Measurements from ENCODE around the gene CLSTN3. TPM values are rescaled to one million over a fixed set of nuclear protein-coding genes. Genes with fewer than 3 reads are reported as not detected.

CLSTN3 gene
- total and polyA plus RNA-seq, 3 donors from 2014 or later: 18.8 to 22.7 (median 19.9) TPM

GRCh38 chr12:7116916-7117315 is 13.3 kb upstream of the CLSTN3 start:
- WGBS, 2 donors: 91 to 97% methylated on average over 9 of the region's 9 CpGs
- H3K36me3 ChIP-seq (ENCODE audit: low read depth, missing control alignments): no peaks in the 10 kb centered on the region
- DNase-seq: no peak

GRCh38 chr12:7117670-7118069 is 12.5 kb upstream of the CLSTN3 start:
- WGBS, 2 donors: 92% methylated on average over 3 of the region's 3 CpGs
- DNase-seq: no peak
- intact Hi-C loops (cut with DNase I; ENCODE audit: low total_unique reads): no loop called here

More at GRCh38 chr12:7116916-7117315, 13.3 kb upstream of the CLSTN3 start:
- Histone ChIP-seq H3K27ac (no peak overlapping the region), H3K9me3 (no peaks in the 10 kb centered on the region), H3K4me1 (peaks cover 12% of the 10 kb centered on the region), H3K4me3 (no peak overlapping the region), H3K27me3 (no peaks in the 10 kb centered on the region)
- no peak for TF ChIP-seq POLR2A (IDR thresholded peaks at IDR 0.05)
- TF ChIP-seq, protein P1, sequence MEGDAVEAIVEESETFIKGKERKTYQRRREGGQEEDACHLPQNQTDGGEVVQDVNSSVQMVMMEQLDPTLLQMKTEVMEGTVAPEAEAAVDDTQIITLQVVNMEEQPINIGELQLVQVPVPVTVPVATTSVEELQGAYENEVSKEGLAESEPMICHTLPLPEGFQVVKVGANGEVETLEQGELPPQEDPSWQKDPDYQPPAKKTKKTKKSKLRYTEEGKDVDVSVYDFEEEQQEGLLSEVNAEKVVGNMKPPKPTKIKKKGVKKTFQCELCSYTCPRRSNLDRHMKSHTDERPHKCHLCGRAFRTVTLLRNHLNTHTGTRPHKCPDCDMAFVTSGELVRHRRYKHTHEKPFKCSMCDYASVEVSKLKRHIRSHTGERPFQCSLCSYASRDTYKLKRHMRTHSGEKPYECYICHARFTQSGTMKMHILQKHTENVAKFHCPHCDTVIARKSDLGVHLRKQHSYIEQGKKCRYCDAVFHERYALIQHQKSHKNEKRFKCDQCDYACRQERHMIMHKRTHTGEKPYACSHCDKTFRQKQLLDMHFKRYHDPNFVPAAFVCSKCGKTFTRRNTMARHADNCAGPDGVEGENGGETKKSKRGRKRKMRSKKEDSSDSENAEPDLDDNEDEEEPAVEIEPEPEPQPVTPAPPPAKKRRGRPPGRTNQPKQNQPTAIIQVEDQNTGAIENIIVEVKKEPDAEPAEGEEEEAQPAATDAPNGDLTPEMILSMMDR (IDR thresholded peaks at IDR 0.05): no peak
- intact Hi-C loops (cut with DNase I; ENCODE audit: low total_unique reads): no loop called here

DNA sequence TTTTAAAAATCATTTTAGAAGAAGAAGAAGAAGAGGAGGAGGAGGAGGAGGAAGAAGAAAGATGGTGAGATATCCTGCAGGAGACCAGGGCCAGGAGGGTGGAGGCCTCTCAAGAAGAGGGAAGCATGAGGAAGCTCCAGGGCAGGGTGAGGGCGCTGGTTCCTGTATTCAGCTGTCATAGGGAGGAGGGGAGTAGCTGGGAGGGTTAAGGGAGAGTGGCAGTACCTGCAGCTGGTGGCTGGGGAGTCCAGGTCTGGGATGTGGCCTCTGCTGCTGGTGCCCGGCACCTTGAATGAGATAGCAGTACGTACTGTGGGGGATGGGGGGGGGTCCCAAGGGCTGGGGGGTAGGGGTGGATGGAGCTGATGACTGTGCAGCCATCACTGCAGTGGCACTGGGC is 11.3 kb upstream of the CLSTN3 start:
- WGBS, 2 donors: 75 to 95% methylated on average over 3 of the region's 3 CpGs
- no peak overlapping the region for H3K27ac ChIP-seq
- TF ChIP-seq, protein P1 (IDR thresholded peaks at IDR 0.05): no peak
- H3K36me3 ChIP-seq (ENCODE audit: low read depth, missing control alignments): no peaks in the 10 kb centered on the region
- peaks cover 12% of the 10 kb centered on the region for H3K4me1 ChIP-seq
- H3K9me3 ChIP-seq: no peaks in the 10 kb centered on the region
- H3K4me3 ChIP-seq: no peak overlapping the region
- DNase-seq: no peak
- H3K27me3 ChIP-seq: no peaks in the 10 kb centered on the region
- intact Hi-C loops (cut with DNase I; ENCODE audit: low total_unique reads): no loop called here

More at GRCh38 chr12:7117670-7118069, 12.5 kb upstream of the CLSTN3 start:
- TF ChIP-seq POLR2A (IDR thresholded peaks at IDR 0.05): no peak
- TF ChIP-seq, protein P1 (IDR thresholded peaks at IDR 0.05): no peak
- Histone ChIP-seq H3K9me3 (no peaks in the 10 kb centered on the region), H3K4me1 (peaks cover 8% of the 10 kb centered on the region), H3K27ac (no peak overlapping the region), H3K4me3 (no peak overlapping the region), H3K36me3 (ENCODE audit: low read depth, missing control alignments) (no peaks in the 10 kb centered on the region), H3K27me3 (no peaks in the 10 kb centered on the region)

DNA sequence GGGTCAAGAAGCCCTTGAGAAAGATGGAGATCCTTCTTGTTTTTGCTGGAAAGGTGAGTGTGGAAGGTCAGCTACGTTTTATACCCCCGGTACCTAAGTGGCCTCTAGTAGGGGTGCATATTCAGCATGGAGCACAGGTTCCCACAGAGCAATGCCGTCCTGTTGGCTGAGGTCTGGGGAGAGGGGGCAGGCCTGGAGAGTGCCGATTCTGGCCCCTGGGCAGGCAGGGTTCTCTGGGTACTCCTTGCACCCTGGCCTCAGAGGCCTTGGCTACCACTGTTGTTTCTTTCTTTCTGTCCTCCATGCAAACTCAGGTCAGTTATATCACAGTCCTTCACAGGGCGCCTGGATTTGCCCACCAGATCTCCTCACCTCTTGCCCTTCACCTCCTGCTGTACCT is 10.0 kb upstream of the CLSTN3 start:
- Histone ChIP-seq H3K4me3 (no peak overlapping the region), H3K36me3 (ENCODE audit: low read depth, missing control alignments) (no peaks in the 10 kb centered on the region), H3K27ac (no peak overlapping the region), H3K27me3 (no peaks in the 10 kb centered on the region), H3K9me3 (no peaks in the 10 kb centered on the region), H3K4me1 (peaks cover 13% of the 10 kb centered on the region)
- intact Hi-C loops (cut with DNase I; ENCODE audit: low total_unique reads): no loop called here
- no peak for TF ChIP-seq POLR2A (IDR thresholded peaks at IDR 0.05)
- TF ChIP-seq, protein P1 (IDR thresholded peaks at IDR 0.05): no peak
- WGBS, 2 donors: 93 to 95% methylated on average over 5 of the region's 5 CpGs
- DNase-seq: no peak

- no peaks in the 10 kb centered on the region for H3K27me3 ChIP-seq
- no peaks in the 10 kb centered on the region for H3K36me3 ChIP-seq (ENCODE audit: low read depth, missing control alignments)
- H3K27ac ChIP-seq: no peak overlapping the region
- H3K9me3 ChIP-seq: no peaks in the 10 kb centered on the region
- intact Hi-C loops (cut with DNase I; ENCODE audit: low total_unique reads): no loop called here
- no peak for TF ChIP-seq POLR2A (IDR thresholded peaks at IDR 0.05)
- TF ChIP-seq, protein P1 (IDR thresholded peaks at IDR 0.05): no peak
- 69 to 92% methylated on average over 5 of the region's 5 CpGs for WGBS, 2 donors
- no peak for DNase-seq
- peaks cover 13% of the 10 kb centered on the region for H3K4me1 ChIP-seq
- no peak overlapping the region for H3K4me3 ChIP-seq
Measured at GRCh38 chr12:7121324-7121723, 8.8 kb upstream of the CLSTN3 start.

Measured in testis (tissue), 3 donors.